T-helper 17 cell (primary cell): ENCODE data around the gene SLC39A7. TPM values are rescaled to one million over a fixed set of nuclear protein-coding genes. Genes with fewer than 3 reads are reported as not detected.
A peak's percentile ranks its signal among the peaks of the same experiment; 100 is the strongest.

Experiments
- ATAC-seq: fragments of 150-1000 bp; cut with Tn5 transposase; 2 replicates; pipeline ENCODE4 v1.10.0; 2021; ENCODE audit warnings: mild to moderate bottlenecking, moderate library complexity
- DNase-seq, 3 donors: peaks; one replicate each; pipeline versions ENCODE4 v3.0.0 to v3.0.0-alpha.2; 2020 to 2021
- H3K9me3 ChIP-seq: one replicate; pipeline ENCODE4 v1.7.0; 2013; ENCODE audit warnings: low read length, mild to moderate bottlenecking; ENCODE audit not compliant: control insufficient read depth, poor library complexity, severe bottlenecking
- H3K27ac Mint-ChIP-seq: one replicate; pipeline ENCODE4 v1.8.0; 2022; ENCODE audit warnings: mild to moderate bottlenecking, moderate library complexity, mixed read lengths
- H3K27me3 Mint-ChIP-seq: one replicate; pipeline ENCODE4 v1.8.0; 2022; ENCODE audit warnings: mixed read lengths
- H3K36me3 Mint-ChIP-seq: one replicate; pipeline ENCODE4 v1.8.0; 2022; ENCODE audit warnings: low read depth, mixed read lengths
- H3K4me1 Mint-ChIP-seq: one replicate; pipeline ENCODE4 v1.8.0; 2022; ENCODE audit warnings: mild to moderate bottlenecking, mixed read lengths
- H3K4me3 Mint-ChIP-seq: one replicate; pipeline ENCODE4 v1.8.0; 2022; ENCODE audit warnings: mild to moderate bottlenecking, moderate library complexity, mixed read lengths
- total RNA-seq, 4 donors: library from RNA in 2 of 4; stranded (reverse) in 2 of 4; gene quantifications; one replicate each; pipeline ENCODE4 v1.2.3 and lab custom pipeline; 2022 to 2026

The SLC39A7 gene
- total RNA-seq, 2 donors from 2014 or later: 22.4 to 25.8 TPM

DNA sequence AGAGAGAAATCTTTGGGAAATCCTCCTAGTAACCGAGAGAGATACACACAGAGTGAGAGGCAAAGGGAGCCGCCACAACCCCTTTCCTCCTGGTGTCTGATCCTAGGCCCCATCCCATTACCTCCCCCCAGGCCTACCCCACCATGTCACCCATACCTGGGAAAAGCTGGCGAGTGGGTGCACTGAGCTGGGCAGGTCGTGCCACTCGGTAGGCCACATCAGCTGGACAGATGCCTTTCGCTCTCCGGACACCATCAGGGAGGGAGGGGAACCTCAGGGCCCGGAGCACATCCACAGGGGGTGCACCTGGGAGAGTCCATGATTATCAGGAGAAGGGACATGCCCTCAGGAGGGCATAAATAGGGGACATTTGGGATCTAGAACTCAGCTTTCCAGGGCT, 11.5 kb upstream of the SLC39A7 start:
- H3K27me3 Mint-ChIP-seq: peaks cover 46% of the 10 kb centered on the region

GRCh38 chr6:33189625-33190448, 10.8 kb upstream of the SLC39A7 start:
- Mint-ChIP-seq H3K4me1 (peaks cover 27% of the 10 kb centered on the region), H3K4me3 (peak overlapping the region; percentile 13), H3K36me3 (peaks cover 13% of the 10 kb centered on the region), H3K27me3 (peaks cover 46% of the 10 kb centered on the region), H3K27ac (no peak overlapping the region)
- DNase-seq (no peak), ATAC-seq (no peak)
- H3K9me3 ChIP-seq: no peaks in the 10 kb centered on the region

More for the DNA sequence above, 11.5 kb upstream of the SLC39A7 start:
- Mint-ChIP-seq H3K4me1 (peaks cover 33% of the 10 kb centered on the region), H3K27ac (no peak overlapping the region), H3K36me3 (peaks cover 13% of the 10 kb centered on the region), H3K4me3 (no peak overlapping the region)
- DNase-seq (no peak), ATAC-seq (no peak)
- no peaks in the 10 kb centered on the region for H3K9me3 ChIP-seq

DNA sequence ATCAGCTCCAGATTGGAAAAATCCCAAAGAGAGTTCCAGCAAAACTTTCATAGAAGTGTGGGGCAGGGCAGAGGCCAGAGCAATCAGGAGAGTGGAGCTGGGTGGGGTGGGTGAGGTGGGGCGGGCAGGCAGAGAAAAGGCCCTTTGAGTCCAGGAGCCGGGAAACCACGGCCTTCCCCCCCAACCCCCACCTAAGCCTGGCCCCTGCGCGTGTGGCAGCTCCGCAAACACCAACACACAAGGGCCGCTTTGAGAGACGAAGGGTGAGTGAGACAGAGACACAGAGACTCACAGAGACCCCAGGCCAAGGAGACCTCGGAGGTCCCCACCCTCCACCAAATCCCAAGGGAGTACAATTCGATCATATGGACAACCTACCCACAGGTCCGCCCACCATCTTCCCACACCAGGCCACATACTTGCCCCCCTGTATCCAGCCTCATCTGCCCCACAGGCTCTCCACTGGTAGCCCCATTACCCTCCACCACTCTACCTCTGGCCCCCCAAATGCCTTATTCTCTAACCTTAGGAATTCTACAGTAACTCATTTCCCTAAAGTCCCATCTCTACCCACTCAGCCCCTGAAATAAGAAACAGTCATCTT, 10.1 kb upstream of the SLC39A7 start:
- no peak for ATAC-seq
- H3K9me3 ChIP-seq: no peaks in the 10 kb centered on the region
- Mint-ChIP-seq H3K36me3 (peaks cover 13% of the 10 kb centered on the region), H3K27ac (no peak overlapping the region), H3K4me3 (no peak overlapping the region), H3K4me1 (peaks cover 29% of the 10 kb centered on the region), H3K27me3 (peaks cover 46% of the 10 kb centered on the region)
- DNase-seq: no peak

GRCh38 chr6:33191383-33192104, 9.1 kb upstream of the SLC39A7 start:
- ATAC-seq: no peak
- Mint-ChIP-seq H3K36me3 (peaks cover 14% of the 10 kb centered on the region), H3K4me3 (peak overlapping the region; percentile 89), H3K4me1 (peaks cover 33% of the 10 kb centered on the region), H3K27me3 (peaks cover 45% of the 10 kb centered on the region), H3K27ac (no peak overlapping the region)
- no peaks in the 10 kb centered on the region for H3K9me3 ChIP-seq
- no peak for DNase-seq

GRCh38 chr6:33192105-33192646, 8.5 kb upstream of the SLC39A7 start, which contains the start of gene COL11A2:
COL11A2 (minus strand) TSS chr6:33192467; CDS start chr6:33192240, 227 bp downstream.
- peaks cover 42% of the 10 kb centered on the region for H3K27me3 Mint-ChIP-seq
- ATAC-seq: peak; percentile 72
- peak within 1 kb of the TSS; percentile 89 for H3K4me3 Mint-ChIP-seq
- peak in 2 of 3 donors; percentile 23 to 31 for DNase-seq
- H3K9me3 ChIP-seq: no peaks in the 10 kb centered on the region
- no peak within 1 kb of the TSS for H3K27ac Mint-ChIP-seq
- H3K36me3 Mint-ChIP-seq: peaks cover 13% of the 10 kb centered on the region
- peaks cover 32% of the 10 kb centered on the region for H3K4me1 Mint-ChIP-seq

- peak overlapping the region; percentile 89 for H3K4me3 Mint-ChIP-seq
- H3K27me3 Mint-ChIP-seq: peaks cover 41% of the 10 kb centered on the region
- H3K4me1 Mint-ChIP-seq: peaks cover 39% of the 10 kb centered on the region
- H3K36me3 Mint-ChIP-seq: peaks cover 11% of the 10 kb centered on the region
- no peak overlapping the region for H3K27ac Mint-ChIP-seq
- H3K9me3 ChIP-seq: no peaks in the 10 kb centered on the region
- DNase-seq: peak in 1 of 3 donors; percentile 21
- ATAC-seq: peak; percentile 28
Measured at GRCh38 chr6:33192671-33193602, 7.7 kb upstream of the SLC39A7 start.

GRCh38 chr6:33193619-33194018, 7.0 kb upstream of the SLC39A7 start:
- peaks cover 46% of the 10 kb centered on the region for H3K4me1 Mint-ChIP-seq
- no peak overlapping the region for H3K27ac Mint-ChIP-seq
- no peaks in the 10 kb centered on the region for H3K9me3 ChIP-seq
- peaks cover 34% of the 10 kb centered on the region for H3K27me3 Mint-ChIP-seq
- ATAC-seq: no peak
- peaks cover 10% of the 10 kb centered on the region for H3K36me3 Mint-ChIP-seq
- peak overlapping the region; percentile 70 for H3K4me3 Mint-ChIP-seq
- no peak for DNase-seq

- peaks cover 54% of the 10 kb centered on the region for H3K4me1 Mint-ChIP-seq
- peaks cover 9% of the 10 kb centered on the region for H3K36me3 Mint-ChIP-seq
- no peaks in the 10 kb centered on the region for H3K9me3 ChIP-seq
- ATAC-seq (no peak), DNase-seq (no peak)
- H3K27me3 Mint-ChIP-seq: peaks cover 26% of the 10 kb centered on the region
- H3K27ac Mint-ChIP-seq: peak overlapping the region; percentile 43
- H3K4me3 Mint-ChIP-seq: no peak overlapping the region
Measured at GRCh38 chr6:33194431-33194979, 6.2 kb upstream of the SLC39A7 start.

GRCh38 chr6:33195304-33196165, 5.1 kb upstream of the SLC39A7 start:
- DNase-seq (no peak), ATAC-seq (no peak)
- Mint-ChIP-seq H3K4me3 (no peak overlapping the region), H3K36me3 (peaks cover 6% of the 10 kb centered on the region), H3K27ac (peak overlapping the region; percentile 43), H3K4me1 (peaks cover 53% of the 10 kb centered on the region), H3K27me3 (peaks cover 15% of the 10 kb centered on the region)
- no peaks in the 10 kb centered on the region for H3K9me3 ChIP-seq

DNA sequence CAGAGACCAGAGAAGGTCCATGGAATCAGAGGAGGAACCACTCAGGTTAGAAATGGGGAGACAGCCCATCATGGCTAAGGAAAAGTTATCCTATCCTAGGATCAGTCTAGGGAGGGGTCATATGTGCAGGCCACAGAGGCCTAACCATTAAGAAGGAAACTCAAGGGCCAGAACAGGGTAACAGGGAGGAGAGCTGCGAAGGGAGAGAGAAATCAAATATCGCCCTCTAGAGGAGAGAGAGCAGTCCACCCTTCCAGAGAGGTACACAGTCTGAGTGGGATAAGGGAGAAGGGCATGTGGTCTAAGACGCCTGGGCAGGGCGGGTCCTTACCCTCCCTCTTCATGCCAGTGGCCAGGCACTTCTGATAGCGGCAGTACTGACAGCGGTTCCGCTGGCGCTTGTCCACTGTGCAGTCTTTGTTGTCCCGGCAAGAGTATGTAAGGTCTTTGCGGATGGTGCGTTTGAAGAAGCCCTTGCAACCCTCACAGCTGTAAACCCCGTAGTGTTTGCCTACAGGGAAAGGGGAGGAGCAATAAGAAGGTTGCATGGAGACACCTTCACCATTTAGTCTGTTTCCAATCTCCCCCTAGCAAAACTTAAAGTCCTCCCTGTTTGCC, 3.1 kb upstream of the SLC39A7 start:
- H3K36me3 Mint-ChIP-seq: peaks cover 8% of the 10 kb centered on the region

More for the DNA sequence above, 3.1 kb upstream of the SLC39A7 start:
- DNase-seq: no peak
- peak overlapping the region; percentile 24 for H3K27ac Mint-ChIP-seq
- peaks cover 61% of the 10 kb centered on the region for H3K4me1 Mint-ChIP-seq
- H3K27me3 Mint-ChIP-seq: no peaks in the 10 kb centered on the region
- no peaks in the 10 kb centered on the region for H3K9me3 ChIP-seq
- ATAC-seq: peak; percentile 28
- peak overlapping the region; percentile 81 for H3K4me3 Mint-ChIP-seq
